Measurements from ENCODE around the gene PMEL. TPM values are rescaled to one million over a fixed set of nuclear protein-coding genes. Genes with fewer than 3 reads are reported as not detected.
"Not testable (repeated sequence)": the region's sequence is repeated elsewhere in the genome, so short reads cannot be mapped to it uniquely, and the experiment has no call there.

The PMEL gene
- total RNA-seq, 1 donor from 2014 or later, result 136 TPM

DNA sequence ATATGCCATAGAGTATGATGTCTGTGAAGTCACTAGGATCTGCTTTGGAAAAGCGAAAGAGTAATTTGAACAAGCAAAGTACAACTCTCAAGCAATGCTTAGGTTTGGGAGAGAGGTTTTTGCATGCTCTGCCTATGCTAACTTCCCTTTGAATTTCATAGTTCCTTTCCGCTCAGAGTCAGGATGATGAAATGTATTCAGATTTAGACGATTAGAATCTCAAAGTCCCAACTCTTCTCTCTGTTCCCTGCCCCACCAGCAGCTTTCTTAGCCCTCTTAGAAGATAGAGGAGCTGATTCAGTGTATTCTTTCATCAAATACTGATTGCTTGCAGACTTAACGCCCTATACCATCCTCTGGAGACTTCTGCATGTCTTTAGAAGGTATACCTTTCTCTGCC is 19.5 kb upstream of the PMEL start:
- Mint-ChIP-seq H3K27ac (peak overlapping the region; percentile 30), H3K4me1 (ENCODE audit: unreplicated experiment) (no peaks in the 10 kb centered on the region), H3K4me3 (no peak overlapping the region), H3K9me3 (no peaks in the 10 kb centered on the region), H3K27me3 (no peaks in the 10 kb centered on the region), H3K36me3 (peaks cover 30% of the 10 kb centered on the region)
- no peak for DNase-seq (ENCODE audit: extremely low spot score, unreplicated experiment)
- TF ChIP-seq, protein P1, sequence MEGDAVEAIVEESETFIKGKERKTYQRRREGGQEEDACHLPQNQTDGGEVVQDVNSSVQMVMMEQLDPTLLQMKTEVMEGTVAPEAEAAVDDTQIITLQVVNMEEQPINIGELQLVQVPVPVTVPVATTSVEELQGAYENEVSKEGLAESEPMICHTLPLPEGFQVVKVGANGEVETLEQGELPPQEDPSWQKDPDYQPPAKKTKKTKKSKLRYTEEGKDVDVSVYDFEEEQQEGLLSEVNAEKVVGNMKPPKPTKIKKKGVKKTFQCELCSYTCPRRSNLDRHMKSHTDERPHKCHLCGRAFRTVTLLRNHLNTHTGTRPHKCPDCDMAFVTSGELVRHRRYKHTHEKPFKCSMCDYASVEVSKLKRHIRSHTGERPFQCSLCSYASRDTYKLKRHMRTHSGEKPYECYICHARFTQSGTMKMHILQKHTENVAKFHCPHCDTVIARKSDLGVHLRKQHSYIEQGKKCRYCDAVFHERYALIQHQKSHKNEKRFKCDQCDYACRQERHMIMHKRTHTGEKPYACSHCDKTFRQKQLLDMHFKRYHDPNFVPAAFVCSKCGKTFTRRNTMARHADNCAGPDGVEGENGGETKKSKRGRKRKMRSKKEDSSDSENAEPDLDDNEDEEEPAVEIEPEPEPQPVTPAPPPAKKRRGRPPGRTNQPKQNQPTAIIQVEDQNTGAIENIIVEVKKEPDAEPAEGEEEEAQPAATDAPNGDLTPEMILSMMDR (conservative IDR thresholded peaks at IDR 0.05), result no peak

GRCh38 chr12:55984861-55985260 is 19.0 kb upstream of the PMEL start:
- TF ChIP-seq, protein P1 (conservative IDR thresholded peaks at IDR 0.05), result no peak

DNA sequence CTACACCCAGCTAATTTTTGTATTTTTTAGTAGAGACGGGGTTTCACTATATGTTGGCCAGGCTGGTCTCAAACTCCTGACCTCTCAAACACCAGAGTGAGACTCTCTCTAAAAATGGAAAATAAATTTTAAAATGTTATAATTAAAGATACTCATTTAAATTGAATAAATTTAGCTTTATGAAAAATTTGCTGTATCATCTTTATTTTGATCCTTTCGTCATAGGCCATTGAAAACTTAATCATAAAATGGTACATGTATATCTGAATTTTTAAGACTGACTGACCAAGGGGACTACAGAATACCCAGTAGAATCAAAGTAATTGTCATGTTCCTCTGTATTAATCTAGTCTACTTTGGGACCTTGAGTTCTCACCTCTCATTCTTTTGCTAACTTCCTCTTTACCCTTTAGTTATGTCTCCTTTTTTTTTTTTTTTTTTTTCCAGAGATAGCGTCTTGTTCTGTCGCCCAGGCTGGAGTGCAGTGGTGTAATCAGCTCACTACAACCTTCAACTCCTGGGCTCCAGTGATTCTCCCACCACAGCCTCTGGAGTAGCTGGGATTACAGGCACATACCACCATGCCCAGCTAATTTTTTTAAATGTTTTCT is 17.5 kb upstream of the PMEL start:
- H3K27ac Mint-ChIP-seq, result no peak overlapping the region
- H3K4me1 Mint-ChIP-seq (ENCODE audit: unreplicated experiment), result no peaks in the 10 kb centered on the region
- TF ChIP-seq, protein P1 (conservative IDR thresholded peaks at IDR 0.05), result no peak
- no peak overlapping the region for H3K4me3 Mint-ChIP-seq
- no peak for DNase-seq (ENCODE audit: extremely low spot score, unreplicated experiment)
- peaks cover 33% of the 10 kb centered on the region for H3K36me3 Mint-ChIP-seq
- no peaks in the 10 kb centered on the region for H3K9me3 Mint-ChIP-seq
- H3K27me3 Mint-ChIP-seq, result no peaks in the 10 kb centered on the region

More at GRCh38 chr12:55984861-55985260, 19.0 kb upstream of the PMEL start:
- no peak for DNase-seq (ENCODE audit: extremely low spot score, unreplicated experiment)
- Mint-ChIP-seq H3K27me3 (no peaks in the 10 kb centered on the region), H3K27ac (no peak overlapping the region), H3K36me3 (peaks cover 29% of the 10 kb centered on the region), H3K4me1 (ENCODE audit: unreplicated experiment) (no peaks in the 10 kb centered on the region), H3K9me3 (no peaks in the 10 kb centered on the region), H3K4me3 (no peak overlapping the region)

DNA sequence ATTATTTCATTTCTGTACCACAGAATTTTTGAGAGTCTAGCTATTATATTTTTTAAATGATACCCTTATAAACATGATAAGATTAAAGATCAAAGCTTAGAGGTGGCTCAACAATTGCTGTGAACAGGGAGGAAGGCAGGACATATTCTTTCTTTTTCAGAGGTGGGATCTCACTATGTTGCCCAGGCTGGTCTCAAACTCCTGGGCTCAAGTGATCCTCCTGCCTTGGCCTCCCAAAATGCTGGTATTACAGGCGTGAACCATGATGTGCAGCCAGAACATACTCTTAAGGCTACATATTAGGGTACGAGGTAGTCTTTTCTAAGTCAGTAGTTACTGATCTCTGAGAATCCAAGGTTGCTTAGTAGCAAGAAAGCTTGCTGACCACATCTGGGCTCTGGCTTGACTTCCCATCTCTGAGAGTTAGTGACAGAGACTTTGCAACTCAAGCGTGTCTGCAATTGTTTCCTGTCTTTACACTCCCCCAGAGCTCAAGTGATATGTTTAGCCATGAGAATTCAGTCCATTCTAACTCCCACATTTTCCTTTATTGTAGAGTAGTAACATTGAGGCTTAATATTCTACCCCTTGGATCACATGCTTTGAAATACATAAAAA is 16.6 kb upstream of the PMEL start:
- DNase-seq (ENCODE audit: extremely low spot score, unreplicated experiment), result no peak
- peaks cover 3% of the 10 kb centered on the region for H3K4me1 Mint-ChIP-seq (ENCODE audit: unreplicated experiment)
- TF ChIP-seq, protein P1 (conservative IDR thresholded peaks at IDR 0.05), result no peak
- H3K4me3 Mint-ChIP-seq, result no peak overlapping the region
- no peak overlapping the region for H3K27ac Mint-ChIP-seq
- H3K27me3 Mint-ChIP-seq, result no peaks in the 10 kb centered on the region
- peaks cover 37% of the 10 kb centered on the region for H3K36me3 Mint-ChIP-seq
- H3K9me3 Mint-ChIP-seq, result no peaks in the 10 kb centered on the region

DNA sequence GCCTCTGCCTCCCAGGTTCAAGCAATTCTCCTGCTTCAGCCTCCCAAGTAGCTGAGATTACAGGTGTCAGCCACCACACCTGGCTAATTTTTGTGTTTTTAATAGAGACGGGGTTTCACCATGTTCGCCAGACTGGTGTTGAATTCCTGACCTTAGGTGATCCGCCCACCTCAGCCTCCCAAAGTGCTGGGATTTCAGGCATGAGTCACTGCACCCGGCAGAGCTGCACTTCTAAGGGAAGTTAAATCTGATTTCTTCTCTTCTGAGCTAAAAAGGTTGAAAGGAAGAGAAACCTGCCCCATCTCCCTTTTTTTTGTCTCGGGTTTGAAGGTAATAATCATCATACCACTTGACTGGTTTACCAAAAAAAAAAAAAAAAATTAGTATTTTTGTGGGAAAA is 16.0 kb upstream of the PMEL start:
- DNase-seq (ENCODE audit: extremely low spot score, unreplicated experiment); H3K4me3 Mint-ChIP-seq; H3K9me3 Mint-ChIP-seq; H3K27ac Mint-ChIP-seq; H3K27me3 Mint-ChIP-seq; H3K4me1 Mint-ChIP-seq (ENCODE audit: unreplicated experiment): not testable (repeated sequence)
- H3K36me3 Mint-ChIP-seq, result peaks cover 37% of the 10 kb centered on the region

DNA sequence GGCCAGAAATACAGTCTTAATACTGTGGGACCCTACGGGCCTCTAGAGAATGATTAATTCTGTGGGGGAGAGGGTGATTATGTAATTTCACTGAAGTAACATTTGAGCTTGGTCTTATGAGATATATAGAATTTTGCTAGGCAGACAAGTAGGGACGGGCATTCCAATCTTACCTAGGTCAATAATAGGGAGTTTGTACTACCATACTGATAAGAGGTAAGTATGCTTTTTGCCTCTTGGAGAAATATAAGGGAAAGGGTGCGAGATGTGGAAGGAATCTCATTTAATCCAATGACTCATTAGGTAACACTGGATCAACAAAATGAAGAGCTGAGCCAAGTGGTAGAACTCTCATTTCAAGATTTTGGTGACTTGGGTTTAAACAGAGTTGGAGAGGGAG is 13.2 kb upstream of the PMEL start:
- TF ChIP-seq, protein P1 (conservative IDR thresholded peaks at IDR 0.05), result no peak
- H3K27me3 Mint-ChIP-seq, result no peaks in the 10 kb centered on the region

More for the DNA sequence above, 13.2 kb upstream of the PMEL start:
- Mint-ChIP-seq H3K27ac (peak overlapping the region; percentile 20), H3K4me3 (no peak overlapping the region), H3K4me1 (ENCODE audit: unreplicated experiment) (peaks cover 11% of the 10 kb centered on the region), H3K9me3 (no peaks in the 10 kb centered on the region), H3K36me3 (peaks cover 37% of the 10 kb centered on the region)
- DNase-seq (ENCODE audit: extremely low spot score, unreplicated experiment), result no peak
